GM21367 (cell line): ENCODE data around the gene C4A.
"Not testable (repeated sequence)": the region's sequence is repeated elsewhere in the genome, so short reads cannot be mapped to it uniquely, and the experiment has no call there.

Source experiments
- ATAC-seq: cut with Tn5 transposase; IDR thresholded peaks from one replicate; pipeline ENCODE4 v1.9.1; 2021; ENCODE audit not compliant: unreplicated experiment

The C4A gene

DNA sequence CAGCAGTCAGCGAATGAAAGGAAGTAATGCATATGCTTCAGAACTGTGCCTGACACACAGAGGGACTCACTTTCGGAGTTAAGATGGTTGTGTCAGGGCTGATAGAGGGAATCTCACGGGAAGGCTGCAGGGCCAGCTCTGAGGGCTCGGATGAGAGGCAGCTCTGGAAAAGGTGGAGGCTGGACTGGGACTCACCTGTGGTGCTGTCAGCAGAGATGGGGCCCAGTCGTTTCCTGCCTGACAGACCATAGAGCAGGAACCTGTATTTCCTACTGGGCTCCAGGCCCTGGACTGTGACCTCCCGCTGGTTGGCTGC lies 65.6 kb downstream of the C4A start:
- no peak for ATAC-seq

DNA sequence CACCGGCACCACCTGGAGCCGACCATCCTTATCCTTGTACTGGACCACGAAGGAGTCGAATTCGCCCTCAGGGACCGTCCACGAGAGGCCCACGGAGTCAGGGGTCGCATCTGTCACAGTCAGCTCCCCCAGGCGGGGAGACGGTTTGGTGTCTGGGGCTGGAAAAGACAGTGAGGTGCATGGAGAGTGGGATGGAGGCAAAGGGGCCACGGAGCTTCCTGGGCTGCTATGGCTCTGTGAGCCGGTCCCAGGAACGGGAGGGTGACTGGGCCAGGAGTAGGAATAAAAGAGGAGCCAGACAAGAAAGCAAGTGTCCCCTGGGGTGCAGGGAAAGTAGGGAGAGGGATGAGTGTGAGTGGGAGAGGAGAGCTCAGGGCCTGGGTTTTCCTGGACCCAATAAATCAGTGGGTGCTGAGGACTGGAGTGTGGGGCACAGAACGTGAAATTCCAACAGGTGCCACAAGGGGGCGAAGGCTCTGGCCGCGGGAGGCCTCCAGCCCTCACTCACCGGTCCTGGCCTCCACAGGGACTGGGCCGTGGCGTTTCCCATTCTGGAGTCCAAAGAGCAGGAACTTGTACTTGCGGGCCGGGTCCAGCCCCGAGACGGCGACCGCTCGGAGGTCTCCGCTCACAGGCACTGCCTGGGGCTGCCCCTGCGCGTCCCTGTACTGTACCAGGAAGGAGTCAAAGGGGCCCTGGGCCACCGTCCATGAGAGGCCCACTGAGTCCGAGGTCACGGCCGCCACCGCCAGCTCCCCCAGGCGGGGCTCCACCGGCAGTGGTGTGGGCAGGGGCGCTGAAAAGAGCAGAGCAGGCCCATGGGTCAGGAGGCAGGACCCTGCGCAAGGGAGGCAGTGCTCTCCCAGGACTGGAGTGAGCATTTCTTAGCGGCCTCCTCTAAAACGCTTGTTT lies 66.3 kb downstream of the C4A start:
- no peak for ATAC-seq

GRCh38 chr6:32049149-32049548 lies 67.3 kb downstream of the C4A start:
- not testable (repeated sequence) for ATAC-seq

DNA sequence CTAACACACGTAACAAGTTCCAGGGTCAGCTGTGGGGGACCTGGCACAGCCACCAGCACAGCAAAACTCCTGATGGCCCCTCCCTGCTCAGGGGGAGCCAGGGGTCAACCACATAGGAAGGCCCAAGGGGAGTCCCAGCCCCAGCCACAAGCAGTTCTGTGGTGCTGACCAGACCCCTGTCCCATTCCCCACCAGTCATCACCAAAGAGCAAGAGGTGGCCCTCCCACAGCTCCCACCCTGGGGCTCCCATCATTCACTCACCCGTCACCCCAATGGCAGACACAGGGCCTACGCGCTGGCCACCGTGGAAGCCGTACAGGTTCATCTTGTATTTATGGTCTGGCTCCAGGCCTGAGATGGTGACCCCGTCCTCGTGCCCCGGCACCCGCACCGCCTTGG lies 67.9 kb downstream of the C4A start:
- ATAC-seq = not testable (repeated sequence)

GRCh38 chr6:32050562-32050961 lies 68.7 kb downstream of the C4A start:
- no peak for ATAC-seq
